DOHH2 (cell line): ENCODE results near the gene MRPS11.
"Not testable (repeated sequence)": the region's sequence is repeated elsewhere in the genome, so short reads cannot be mapped to it uniquely, and the experiment has no call there.

Experiments
- EZH2phosphoT487 ChIP-seq: fragments of 200-600 bp; sonication (generic); IDR thresholded peaks from 2 replicates; pipeline ENCODE4 v1.6.1; 2017; ENCODE audit warnings: borderline replicate concordance, mild to moderate bottlenecking, antibody characterized with exemption, low read length, moderate library complexity, mixed read lengths
- TF ChIP-seq, protein P1 (sequence below): fragments of 200-600 bp; sonication (generic); IDR thresholded peaks from one replicate; pipeline ENCODE4 v1.5.1; 2014; ENCODE audit warnings: antibody characterized with exemption, mild to moderate bottlenecking, low read depth, low read length; ENCODE audit not compliant: poor library complexity, severe bottlenecking

DNA sequence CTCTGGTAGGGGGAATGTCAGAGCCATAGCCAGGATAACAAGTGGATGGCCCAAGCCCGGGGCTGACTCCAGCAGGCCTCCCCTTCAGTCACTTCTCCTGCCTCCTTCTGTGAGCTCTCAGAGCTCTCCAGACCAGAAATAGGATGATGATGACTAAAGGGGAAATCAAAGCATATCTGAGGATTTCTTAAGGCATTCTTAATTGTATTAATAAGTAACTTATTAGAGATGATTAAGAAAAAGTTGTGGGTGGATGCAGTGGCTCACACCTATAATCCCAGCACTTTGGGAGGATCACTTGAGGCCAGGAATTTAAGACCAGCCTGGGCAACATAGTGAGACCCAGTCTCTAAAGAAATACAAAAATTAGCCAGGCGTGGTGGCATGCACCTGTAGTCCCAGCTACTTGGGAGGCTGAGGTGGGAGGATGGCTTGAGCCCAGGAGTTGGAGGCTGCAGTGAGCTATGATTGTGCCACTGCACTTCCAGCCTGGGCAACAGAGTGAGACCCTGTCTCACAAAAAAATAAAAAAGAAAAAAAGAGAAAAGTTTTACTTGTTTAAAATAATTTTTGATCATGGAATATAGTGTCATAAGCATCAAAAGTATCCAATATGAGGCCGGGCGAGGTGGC is 6.3 kb downstream of the MRPS11 start:
- TF ChIP-seq, protein P1, sequence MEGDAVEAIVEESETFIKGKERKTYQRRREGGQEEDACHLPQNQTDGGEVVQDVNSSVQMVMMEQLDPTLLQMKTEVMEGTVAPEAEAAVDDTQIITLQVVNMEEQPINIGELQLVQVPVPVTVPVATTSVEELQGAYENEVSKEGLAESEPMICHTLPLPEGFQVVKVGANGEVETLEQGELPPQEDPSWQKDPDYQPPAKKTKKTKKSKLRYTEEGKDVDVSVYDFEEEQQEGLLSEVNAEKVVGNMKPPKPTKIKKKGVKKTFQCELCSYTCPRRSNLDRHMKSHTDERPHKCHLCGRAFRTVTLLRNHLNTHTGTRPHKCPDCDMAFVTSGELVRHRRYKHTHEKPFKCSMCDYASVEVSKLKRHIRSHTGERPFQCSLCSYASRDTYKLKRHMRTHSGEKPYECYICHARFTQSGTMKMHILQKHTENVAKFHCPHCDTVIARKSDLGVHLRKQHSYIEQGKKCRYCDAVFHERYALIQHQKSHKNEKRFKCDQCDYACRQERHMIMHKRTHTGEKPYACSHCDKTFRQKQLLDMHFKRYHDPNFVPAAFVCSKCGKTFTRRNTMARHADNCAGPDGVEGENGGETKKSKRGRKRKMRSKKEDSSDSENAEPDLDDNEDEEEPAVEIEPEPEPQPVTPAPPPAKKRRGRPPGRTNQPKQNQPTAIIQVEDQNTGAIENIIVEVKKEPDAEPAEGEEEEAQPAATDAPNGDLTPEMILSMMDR, result not testable (repeated sequence)
- not testable (repeated sequence) for TF ChIP-seq EZH2phosphoT487
